Fibroblast of skin of right quadriceps (primary cell): ENCODE results near the gene PPP1R12B.
A peak's percentile ranks its signal among the peaks of the same experiment; 100 is the strongest.
"Not testable (repeated sequence)": the region's sequence is repeated elsewhere in the genome, so short reads cannot be mapped to it uniquely, and the experiment has no call there.

Source experiments
- DNase-seq: peaks from one replicate; pipeline ENCODE4 v3.0.0-alpha.2; 2013

The PPP1R12B gene

GRCh38 chr1:202493112-202493511, 144.6 kb downstream of the PPP1R12B start:
- DNase-seq = not testable (repeated sequence)

DNA sequence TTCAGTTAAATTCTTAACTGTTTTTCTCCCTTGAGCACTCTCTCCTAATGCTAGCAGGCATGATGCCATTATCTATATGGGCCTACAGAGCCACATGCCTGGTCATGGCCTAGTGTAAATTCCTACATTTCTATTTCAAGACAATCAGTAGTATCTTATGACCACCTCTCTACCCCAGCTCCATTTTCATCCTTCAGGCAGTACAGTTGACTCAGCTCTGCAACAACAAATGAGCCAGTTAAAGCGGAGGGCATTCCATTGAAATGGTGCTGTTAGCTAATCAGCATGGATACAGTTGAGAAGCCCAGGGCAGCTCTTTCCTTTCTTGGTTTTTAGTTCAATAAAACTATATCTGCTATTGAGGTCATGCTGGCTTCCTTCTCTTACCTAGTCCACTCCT, 150.0 kb downstream of the PPP1R12B start:
- DNase-seq = peak; percentile 8

DNA sequence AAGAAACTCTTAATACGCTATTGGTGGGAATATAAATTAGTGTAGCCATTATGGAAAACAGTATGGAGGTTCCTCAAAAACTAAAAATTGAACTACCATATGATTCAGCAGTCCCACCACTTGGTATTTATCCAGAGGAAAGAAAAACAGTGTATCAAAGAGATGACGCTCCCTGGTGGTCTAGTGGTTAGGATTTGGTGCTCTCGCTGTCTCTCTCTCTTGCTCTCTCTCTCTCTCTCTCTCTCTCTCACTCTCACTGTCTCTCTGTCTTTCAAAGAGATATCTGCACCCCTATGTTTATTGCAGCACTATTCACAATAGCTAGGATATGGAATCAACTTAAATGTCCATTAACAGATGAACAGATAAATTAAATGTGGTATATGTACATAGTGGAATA, 151.5 kb downstream of the PPP1R12B start:
- not testable (repeated sequence) for DNase-seq

DNA sequence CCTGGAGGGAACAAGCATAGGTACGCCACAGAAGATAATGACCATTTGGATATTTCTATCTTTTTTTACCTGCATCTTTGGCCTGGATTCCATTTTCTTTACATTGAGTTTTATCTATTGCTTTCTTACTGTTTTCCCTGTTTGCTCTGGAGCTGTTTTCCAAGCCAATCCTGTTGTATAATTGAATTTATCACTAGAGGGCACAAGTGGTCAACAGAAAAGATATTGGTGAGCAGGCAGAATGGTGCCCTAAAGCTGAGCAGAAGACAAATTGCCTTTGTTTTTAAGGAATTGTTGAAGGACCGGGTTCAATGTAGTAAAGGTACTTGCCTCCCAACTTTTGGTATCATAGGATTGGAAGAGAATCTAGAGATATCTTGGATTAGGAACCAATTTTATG, 152.8 kb downstream of the PPP1R12B start:
- peak; percentile 47 for DNase-seq

DNA sequence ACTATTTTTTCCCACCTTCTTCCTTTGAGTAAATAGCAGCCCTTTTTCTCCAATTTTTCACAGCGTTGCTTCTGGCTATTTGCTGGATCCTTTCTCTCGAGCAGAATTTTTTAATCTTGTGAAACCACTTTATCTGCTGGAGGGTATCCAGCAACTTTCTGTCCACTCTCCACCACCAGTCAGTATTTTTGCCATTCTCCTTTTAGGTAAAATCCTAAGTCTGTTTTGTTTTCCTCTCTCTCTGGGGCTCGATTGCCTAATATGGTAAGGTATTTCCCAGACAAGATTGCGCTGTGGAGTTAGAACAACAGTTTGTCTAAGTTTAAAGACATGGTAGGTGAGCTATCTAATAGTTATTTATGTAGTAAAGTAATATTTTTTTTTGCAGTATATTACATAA, 156.9 kb downstream of the PPP1R12B start:
- DNase-seq = peak; percentile 81

DNA sequence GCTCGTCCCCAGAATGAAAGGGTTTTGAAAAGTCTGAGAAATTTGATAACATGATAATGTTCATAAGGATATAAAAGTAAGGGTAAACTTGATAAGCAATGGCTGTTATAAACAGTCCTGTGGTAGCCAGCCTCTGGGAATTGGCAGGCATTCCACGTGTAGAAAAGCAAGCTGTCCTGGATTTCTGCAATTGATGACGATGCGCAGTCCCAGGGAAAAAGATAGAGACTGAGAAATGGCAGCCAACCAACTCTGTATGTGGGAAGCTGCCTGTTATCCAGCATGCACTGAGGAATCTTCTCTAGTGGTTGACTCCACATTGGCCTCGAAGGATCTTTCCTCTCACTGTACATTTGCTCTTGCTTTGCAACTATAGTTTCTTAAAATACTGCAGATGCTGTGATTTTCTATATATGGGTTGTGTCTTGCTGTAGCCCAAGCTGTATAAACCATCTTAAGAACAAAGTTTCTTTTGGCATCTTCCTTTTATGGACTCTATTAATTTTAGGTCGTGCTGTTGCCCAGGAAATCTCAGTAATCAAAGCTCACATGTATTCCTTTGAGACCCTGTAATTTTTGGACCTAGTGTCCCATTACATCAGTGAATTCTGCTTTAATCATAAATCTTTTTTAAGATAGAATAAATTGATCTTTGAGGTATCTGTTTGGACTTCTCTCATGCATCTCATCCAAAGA, 157.5 kb downstream of the PPP1R12B start:
- peak; percentile 53 for DNase-seq

GRCh38 chr1:202508863-202509262, 160.4 kb downstream of the PPP1R12B start:
- DNase-seq = not testable (repeated sequence)

GRCh38 chr1:202513875-202514274, 165.4 kb downstream of the PPP1R12B start:
- not testable (repeated sequence) for DNase-seq

DNA sequence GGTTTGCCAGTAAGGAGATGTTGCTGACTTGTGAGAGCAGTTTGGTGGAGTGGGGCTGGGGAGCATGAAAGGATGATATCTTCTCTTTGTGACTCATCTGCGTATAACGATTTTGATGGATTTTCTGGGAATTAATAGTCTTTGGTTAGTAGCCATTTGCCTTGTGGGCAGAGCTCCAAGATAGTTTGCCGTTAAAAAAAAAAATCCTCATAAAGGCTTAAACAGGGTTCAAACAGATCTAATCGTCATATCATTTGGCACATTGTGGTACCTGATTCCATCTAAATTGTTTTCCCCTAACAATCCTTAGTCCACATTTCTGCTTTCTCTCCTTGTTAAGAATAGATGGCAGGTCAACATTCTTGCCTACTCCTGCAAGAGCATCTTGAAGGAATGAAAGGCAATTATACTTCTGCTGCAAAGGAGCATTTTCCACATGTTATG, 168.0 kb downstream of the PPP1R12B start:
- DNase-seq = peak; percentile 60

DNA sequence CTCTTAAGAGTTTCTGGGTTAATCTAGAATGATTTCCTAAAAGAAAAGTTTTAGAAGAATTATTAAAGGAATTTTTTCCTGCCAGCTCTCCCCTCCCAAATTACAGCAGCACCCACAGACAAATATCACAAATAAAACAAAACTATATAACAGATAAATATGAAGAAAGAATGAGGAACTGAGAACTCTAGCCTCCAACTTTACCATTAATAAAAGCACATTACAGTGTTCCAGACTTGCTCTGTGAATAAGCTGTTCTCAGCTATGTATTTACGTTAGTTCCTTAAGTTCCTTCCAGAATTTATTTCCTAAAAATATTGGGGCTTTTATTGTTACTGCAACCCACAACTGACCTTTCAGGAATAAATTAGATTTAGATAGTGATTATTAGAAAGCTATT, 168.6 kb downstream of the PPP1R12B start:
- DNase-seq = not testable (repeated sequence)

DNA sequence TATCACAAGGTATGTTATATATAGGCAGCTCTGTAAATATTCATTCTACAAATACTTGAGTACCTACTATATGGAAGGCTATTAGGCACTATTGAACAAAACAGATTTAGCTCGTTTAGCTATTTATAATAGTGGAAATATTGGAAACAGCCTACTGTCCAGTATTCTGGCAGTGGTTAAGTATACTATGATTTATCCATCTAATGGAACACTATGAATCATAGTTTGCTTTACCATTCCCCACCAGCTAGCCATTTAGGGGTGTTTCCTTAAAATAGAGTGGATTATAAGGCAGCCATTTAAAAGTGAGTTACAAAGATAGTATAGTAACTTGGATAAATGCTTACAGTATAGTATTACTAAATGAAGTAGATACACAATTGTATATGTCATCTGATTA, 169.7 kb downstream of the PPP1R12B start:
- DNase-seq = not testable (repeated sequence)

DNA sequence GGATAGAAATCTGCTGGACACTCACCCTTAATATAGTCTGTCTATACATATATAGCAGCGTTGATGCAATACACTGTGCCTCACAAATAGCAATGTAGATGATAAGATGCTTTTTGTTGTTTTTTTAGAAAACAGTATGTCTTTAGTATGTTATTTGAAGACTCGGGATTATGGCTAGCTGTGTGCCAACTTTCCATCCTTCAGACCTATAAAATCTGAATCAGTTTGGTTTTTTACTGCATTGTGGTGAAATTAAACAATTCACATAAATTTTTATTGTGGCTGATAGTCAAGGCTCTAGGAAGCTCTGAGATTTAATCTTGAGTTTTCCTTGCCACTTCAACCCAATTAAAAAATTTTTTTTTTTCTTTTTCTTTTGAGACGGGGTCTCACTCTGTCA, 170.4 kb downstream of the PPP1R12B start:
- not testable (repeated sequence) for DNase-seq

DNA sequence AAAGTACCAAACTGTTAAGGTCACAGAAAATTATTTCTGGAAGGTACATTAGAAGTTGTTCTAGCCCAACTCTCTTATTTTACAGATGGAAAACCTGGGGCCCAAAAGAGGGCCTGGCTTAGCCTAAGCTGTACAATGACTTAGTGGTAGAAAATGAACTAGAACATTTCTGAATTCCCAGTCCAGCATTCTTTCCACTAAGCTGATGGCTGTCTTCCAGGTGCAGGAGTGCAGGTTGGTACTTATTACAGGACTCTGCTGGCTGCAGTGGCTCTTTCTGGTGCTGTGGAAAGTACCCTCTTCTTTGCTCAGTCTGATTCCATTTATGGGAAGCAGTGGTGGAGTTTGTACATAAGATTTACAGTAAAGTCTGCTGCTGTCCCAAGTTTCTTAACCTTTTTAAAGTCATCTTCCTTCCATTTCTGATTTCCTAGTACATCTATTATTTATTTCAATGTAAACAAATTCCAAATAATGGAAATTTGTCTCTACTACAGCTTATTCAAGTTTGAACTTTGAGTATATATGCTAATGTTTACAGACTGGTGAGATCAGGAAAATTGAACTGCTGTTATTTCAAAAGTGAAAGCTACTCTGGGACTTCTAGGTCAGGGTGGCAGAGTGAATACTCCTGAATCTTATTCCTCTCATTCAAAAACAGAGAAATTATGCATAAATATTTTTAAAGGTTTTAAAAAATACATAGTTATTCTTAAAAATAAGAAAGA, 171.8 kb downstream of the PPP1R12B start:
- DNase-seq = peak; percentile 15

DNA sequence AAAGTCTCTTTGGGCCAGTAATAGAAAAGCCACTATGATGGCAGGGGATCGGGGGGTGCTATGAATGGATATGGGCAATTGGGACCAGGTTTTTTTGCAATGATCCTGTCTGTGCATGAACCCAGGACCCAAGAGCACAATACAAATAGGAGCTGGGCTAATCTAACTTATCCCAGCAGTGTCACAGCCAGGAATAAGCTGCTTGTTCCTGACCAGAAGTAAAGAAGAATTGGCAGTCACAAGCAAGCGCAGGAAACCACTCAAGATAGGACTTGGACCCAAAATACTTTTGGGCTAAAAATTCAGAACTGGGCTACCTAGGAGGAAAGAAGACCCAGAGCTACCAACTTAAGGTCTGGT, 172.3 kb downstream of the PPP1R12B start:
- DNase-seq = not testable (repeated sequence)

DNA sequence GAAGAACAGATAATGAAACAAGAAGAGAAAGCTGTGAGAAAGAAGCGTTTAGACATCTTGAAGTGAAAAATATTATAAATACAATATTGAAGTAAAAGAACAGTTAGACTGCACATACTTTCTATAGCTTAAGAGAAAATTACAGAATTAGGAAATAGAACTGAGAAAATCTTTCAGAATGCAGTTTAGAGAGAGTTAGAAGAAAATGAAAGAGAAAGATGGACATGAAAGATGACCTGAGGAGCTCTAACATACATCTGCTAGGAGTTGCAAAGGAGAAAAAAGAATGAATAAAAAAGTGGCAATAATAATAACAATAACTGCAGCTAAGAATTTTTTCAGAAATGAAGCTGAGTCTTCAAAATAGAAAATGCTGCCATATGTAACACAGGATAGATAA, 173.0 kb downstream of the PPP1R12B start:
- DNase-seq = not testable (repeated sequence)

GRCh38 chr1:202521886-202522285, 173.4 kb downstream of the PPP1R12B start:
- no peak for DNase-seq

DNA sequence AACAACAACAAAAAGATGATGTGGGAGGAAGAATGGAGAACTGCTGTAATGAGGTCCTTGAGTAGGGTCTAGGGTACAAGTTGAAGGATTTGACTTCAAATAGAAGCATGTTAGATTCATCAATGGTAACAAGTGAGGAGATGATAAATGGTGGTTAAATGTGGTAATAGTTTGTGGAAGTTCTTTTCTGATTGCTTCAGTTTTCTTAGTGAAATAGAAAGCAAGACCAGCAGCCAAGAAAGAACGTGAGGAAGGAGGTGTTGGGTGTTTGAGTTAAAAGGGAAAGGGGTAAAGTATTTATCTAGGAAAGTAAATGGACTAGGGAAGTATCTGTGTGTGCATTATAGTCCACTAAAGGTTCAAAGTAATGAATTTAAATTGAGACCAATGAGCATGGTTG, 177.6 kb downstream of the PPP1R12B start:
- DNase-seq = not testable (repeated sequence)

- not testable (repeated sequence) for DNase-seq
Measured at GRCh38 chr1:202528096-202528722, 179.7 kb downstream of the PPP1R12B start.

DNA sequence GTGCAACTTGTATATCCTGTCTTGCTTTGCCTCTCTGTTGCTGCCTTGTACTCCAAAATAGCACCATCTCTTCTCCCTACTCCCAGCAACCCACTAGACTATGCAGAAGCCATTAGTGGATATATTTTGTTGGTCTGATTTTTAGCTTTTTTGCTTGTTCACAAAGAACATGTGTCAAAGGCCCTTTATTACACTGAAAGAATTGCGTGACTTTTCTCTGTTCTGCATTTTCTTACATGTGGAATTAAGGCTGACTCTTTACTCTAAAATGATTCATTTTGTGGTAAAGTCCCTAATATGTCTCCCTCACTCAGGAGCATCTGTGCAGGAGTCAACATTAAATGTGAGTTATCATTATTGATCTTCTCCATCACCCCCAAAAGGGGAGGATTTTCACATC, 182.2 kb downstream of the PPP1R12B start:
- not testable (repeated sequence) for DNase-seq

GRCh38 chr1:202531472-202531811, 182.9 kb downstream of the PPP1R12B start:
- no peak for DNase-seq

DNA sequence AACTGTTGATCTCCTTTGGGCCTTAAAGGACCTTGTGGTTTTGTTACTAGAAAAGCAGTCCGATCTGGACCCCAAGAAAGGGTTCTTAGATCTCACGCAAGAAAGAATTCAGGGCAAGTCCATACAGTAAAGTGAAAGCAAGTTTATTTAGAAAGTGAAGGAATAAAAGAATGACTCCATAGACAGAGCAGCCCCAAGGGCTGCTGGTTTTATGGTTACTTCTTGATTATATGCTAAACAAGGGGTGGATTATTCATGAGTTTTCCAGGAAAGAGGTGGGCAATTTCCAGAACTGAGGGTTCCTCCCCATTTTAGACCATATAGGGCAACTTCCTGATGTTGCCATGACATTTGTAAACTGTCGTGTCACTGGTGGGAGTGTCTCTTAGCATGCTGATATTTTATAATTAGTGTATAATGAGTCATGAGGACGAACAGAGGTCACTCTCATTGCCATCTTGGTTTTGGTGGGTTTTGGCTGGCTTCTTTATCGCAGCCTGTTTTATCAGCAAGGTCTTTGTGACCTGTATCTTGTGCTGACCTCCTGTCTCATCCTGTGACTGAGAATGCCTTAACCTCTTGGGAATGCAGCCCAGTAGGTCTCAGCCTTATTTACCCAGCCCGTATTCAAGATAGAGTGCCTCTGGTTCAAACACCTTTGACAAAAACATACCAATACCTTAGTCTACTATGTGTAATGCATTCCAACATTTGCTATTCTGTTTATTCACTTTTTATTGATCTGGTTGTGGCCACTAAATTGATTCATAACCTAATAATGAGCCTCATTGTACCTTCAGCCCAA, 183.5 kb downstream of the PPP1R12B start:
- peak; percentile 55 for DNase-seq

GRCh38 chr1:202539166-202539574, 190.7 kb downstream of the PPP1R12B start:
- peak; percentile 89 for DNase-seq

GRCh38 chr1:202539583-202539982, 191.1 kb downstream of the PPP1R12B start:
- not testable (repeated sequence) for DNase-seq
